ENCODE results near the gene KCNK2. TPM values are rescaled to one million over a fixed set of nuclear protein-coding genes. Genes with fewer than 3 reads are reported as not detected.

The KCNK2 gene
- total RNA-seq, 4 donors from 2014 or later, result 1.4 to 8.2 (median 5.2) TPM

DNA sequence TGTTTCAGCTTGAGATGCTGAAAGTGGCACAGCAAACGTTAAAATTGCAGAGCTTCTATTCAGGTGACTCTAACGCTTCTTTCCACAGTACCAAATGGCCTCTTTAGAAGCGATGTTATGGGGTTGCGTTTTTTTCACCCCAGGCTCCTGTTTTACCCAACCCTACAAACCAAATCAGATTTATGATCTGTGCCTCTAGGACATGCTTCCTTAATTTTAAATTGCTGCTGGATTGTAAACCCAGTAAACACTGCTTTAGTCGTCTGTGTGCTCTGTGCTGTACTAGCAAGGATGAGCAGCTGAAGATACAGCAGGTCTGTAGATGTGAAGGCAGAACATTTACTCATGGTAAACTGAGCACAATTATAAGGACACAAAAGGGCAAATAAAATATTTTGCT, 13.0 kb downstream of the KCNK2 start:
- Histone ChIP-seq H3K27ac (no peak overlapping the region), H3K4me1 (no peaks in the 10 kb centered on the region), H3K4me3 (no peak overlapping the region), H3K9me3 (no peaks in the 10 kb centered on the region), H3K36me3 (no peaks in the 10 kb centered on the region), H3K27me3 (no peaks in the 10 kb centered on the region)
- TF ChIP-seq, protein P1, sequence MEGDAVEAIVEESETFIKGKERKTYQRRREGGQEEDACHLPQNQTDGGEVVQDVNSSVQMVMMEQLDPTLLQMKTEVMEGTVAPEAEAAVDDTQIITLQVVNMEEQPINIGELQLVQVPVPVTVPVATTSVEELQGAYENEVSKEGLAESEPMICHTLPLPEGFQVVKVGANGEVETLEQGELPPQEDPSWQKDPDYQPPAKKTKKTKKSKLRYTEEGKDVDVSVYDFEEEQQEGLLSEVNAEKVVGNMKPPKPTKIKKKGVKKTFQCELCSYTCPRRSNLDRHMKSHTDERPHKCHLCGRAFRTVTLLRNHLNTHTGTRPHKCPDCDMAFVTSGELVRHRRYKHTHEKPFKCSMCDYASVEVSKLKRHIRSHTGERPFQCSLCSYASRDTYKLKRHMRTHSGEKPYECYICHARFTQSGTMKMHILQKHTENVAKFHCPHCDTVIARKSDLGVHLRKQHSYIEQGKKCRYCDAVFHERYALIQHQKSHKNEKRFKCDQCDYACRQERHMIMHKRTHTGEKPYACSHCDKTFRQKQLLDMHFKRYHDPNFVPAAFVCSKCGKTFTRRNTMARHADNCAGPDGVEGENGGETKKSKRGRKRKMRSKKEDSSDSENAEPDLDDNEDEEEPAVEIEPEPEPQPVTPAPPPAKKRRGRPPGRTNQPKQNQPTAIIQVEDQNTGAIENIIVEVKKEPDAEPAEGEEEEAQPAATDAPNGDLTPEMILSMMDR (IDR thresholded peaks at IDR 0.05), result no peak
- TF ChIP-seq EP300 (IDR thresholded peaks at IDR 0.05) (no peak), POLR2A (IDR thresholded peaks at IDR 0.05) (no peak), POLR2AphosphoS5 (IDR thresholded peaks at IDR 0.05) (no peak)
- DNase-seq (ENCODE audit: low spot score in 2 of 2), result no peak
- WGBS, result 56% methylated on average over 5 of the region's 5 CpGs

DNA sequence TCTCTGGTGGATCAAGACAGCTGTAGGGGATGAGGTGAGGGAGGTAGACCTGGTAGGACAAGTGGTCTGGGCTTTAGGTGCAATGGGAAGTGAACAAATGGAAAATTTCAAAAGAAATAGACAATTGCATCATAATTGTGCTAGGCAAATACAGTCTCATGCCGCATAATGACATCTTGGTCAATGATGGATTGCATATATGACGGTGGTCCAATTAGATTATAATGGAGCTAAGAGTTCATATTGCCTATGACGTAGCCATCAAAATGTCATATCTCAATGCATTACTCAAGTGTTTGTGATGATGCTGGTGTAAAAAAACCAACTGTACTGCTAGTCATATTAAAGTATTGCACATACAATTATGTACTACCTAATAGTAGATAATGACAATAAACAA, 19.0 kb downstream of the KCNK2 start:
- Histone ChIP-seq H3K36me3 (no peaks in the 10 kb centered on the region), H3K27me3 (no peaks in the 10 kb centered on the region), H3K9me3 (no peaks in the 10 kb centered on the region), H3K4me1 (no peaks in the 10 kb centered on the region), H3K27ac (no peak overlapping the region), H3K4me3 (no peak overlapping the region)
- WGBS, result 84% methylated on average over 3 of the region's 3 CpGs
- DNase-seq (ENCODE audit: low spot score in 2 of 2), result no peak
- TF ChIP-seq EP300 (IDR thresholded peaks at IDR 0.05) (no peak), POLR2AphosphoS5 (IDR thresholded peaks at IDR 0.05) (no peak), POLR2A (IDR thresholded peaks at IDR 0.05) (no peak)
- TF ChIP-seq, protein P1 (IDR thresholded peaks at IDR 0.05), result no peak

DNA sequence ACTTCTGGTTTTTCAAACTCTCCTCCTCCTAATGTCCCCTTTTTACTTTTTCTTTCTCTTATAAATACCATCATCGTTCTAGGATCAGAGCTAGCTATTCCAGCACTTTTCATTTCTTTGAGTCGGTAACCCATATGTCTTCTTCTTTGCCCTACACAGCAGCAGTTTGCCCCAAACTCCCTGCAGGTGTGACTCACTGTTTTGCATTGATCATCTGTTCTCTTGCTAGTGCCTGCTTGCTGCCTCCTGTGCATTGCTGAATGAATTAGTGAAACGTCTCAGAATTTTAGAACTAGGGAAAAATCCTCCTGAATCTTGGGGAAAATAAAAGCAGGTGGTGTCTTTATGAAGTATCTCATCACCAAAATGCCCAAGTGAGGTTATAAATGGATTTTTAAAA, 21.7 kb downstream of the KCNK2 start:
- WGBS, result 53% methylated on average over 3 of the region's 3 CpGs
- TF ChIP-seq EP300 (IDR thresholded peaks at IDR 0.05) (no peak), POLR2A (IDR thresholded peaks at IDR 0.05) (no peak)
- TF ChIP-seq, protein P1 (IDR thresholded peaks at IDR 0.05), result no peak

DNA sequence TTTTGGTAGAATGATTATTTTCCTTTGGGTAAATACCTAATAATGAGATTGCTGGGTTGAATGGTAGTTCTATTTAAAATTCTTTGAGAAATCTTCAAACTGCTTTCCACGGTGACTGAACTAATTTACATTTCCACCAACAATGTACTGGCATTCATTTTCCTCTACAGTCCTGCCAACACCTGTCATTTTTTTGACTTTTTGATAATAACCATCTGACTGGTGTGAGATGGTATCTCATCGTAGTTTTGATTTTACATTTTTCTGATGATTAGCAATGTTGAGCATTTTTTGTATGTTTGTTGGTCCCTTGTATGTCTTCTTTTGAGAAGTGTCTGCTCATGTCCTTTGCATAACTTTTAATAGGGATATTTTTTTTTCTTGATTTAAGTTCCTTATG, 23.5 kb downstream of the KCNK2 start:
- Histone ChIP-seq H3K4me1 (no peaks in the 10 kb centered on the region), H3K27ac (no peak overlapping the region), H3K9me3 (peaks cover 7% of the 10 kb centered on the region), H3K27me3 (no peaks in the 10 kb centered on the region), H3K36me3 (no peaks in the 10 kb centered on the region), H3K4me3 (no peak overlapping the region)
- TF ChIP-seq, protein P1 (IDR thresholded peaks at IDR 0.05), result no peak
- TF ChIP-seq POLR2AphosphoS5 (IDR thresholded peaks at IDR 0.05) (no peak), POLR2A (IDR thresholded peaks at IDR 0.05) (no peak), EP300 (IDR thresholded peaks at IDR 0.05) (no peak)
- no peak for DNase-seq (ENCODE audit: low spot score in 2 of 2)
- 68% methylated on average over 2 of the region's 2 CpGs for WGBS

More for the DNA sequence above, 21.7 kb downstream of the KCNK2 start:
- H3K36me3 ChIP-seq, result no peaks in the 10 kb centered on the region
- H3K4me3 ChIP-seq, result no peak overlapping the region
- H3K9me3 ChIP-seq, result peaks cover 7% of the 10 kb centered on the region
- H3K4me1 ChIP-seq, result no peaks in the 10 kb centered on the region
- no peaks in the 10 kb centered on the region for H3K27me3 ChIP-seq
- DNase-seq (ENCODE audit: low spot score in 2 of 2), result no peak
- no peak overlapping the region for H3K27ac ChIP-seq

DNA sequence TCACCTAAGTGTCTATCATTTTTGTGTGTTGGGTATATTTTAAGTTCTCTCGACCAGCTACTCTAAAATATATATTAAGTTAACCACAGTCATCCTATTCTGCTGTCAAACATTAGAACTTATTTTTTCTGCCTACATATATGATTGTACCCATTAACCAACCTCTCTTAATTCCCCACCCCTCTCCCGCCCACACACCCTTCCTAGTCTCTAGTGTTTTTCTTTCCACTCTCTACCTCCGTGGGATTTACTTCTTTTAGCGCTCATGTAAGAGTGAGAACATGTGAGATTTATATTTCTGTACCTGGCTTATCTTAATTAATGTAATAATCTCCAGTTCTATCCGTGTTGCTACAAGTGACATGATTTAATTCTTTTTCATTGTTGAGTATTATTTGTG, 26.6 kb downstream of the KCNK2 start:
- H3K4me3 ChIP-seq, result no peak overlapping the region
- no peak for DNase-seq (ENCODE audit: low spot score in 2 of 2)
- peaks cover 7% of the 10 kb centered on the region for H3K9me3 ChIP-seq
- no peaks in the 10 kb centered on the region for H3K27me3 ChIP-seq
- TF ChIP-seq POLR2AphosphoS5 (IDR thresholded peaks at IDR 0.05) (no peak), EP300 (IDR thresholded peaks at IDR 0.05) (no peak), POLR2A (IDR thresholded peaks at IDR 0.05) (no peak)
- TF ChIP-seq, protein P1 (IDR thresholded peaks at IDR 0.05), result no peak
- 77% methylated on average over 5 of the region's 5 CpGs for WGBS
- no peaks in the 10 kb centered on the region for H3K36me3 ChIP-seq
- H3K27ac ChIP-seq, result no peak overlapping the region
- H3K4me1 ChIP-seq, result peaks cover 7% of the 10 kb centered on the region

All from suprapubic skin (tissue), 4 donors.